ENCODE data around the gene GCHFR.
A peak's percentile ranks its signal among the peaks of the same experiment; 100 is the strongest.

Gene GCHFR

DNA sequence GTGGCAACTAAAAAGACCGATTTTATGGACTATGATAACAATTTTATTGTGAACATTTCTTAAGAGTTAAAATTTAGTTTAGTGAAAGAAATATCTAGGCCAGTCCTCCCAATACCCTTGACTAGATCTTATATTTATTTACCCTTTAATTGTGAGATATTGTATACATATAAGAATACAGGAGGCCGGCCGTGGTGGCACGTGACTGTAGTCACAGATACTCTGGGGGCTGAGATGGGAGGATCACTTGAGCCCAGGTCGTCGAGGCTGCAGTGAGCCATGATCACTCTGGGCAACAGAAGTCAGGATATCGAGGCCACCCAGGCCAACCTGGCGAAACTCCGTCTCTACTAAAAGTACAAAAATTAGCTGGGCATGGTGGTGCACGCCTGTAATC is 8.1 kb upstream of the GCHFR start:
- Histone ChIP-seq H3K27me3 (ENCODE audit: control insufficient read depth in 1 of 2, insufficient read depth in 2 of 2, low read length in 2 of 2) (no peaks in the 10 kb centered on the region), H3K27ac (ENCODE audit: low read depth, low read length) (peak overlapping the region; percentile 85), H3K9ac (ENCODE audit: low read length) (peak overlapping the region; percentile 58), H3K4me1 (ENCODE audit: insufficient read depth, low read length) (peaks cover 7% of the 10 kb centered on the region), H3K4me3 (ENCODE audit: low read depth in 1 of 2, low read length in 2 of 2) (peak overlapping the region; percentile 75 to 93), H3K36me3 (ENCODE audit: insufficient read depth, low read length) (peaks cover 12% of the 10 kb centered on the region), H3K9me3 (ENCODE audit: low read length) (no peaks in the 10 kb centered on the region)

DNA sequence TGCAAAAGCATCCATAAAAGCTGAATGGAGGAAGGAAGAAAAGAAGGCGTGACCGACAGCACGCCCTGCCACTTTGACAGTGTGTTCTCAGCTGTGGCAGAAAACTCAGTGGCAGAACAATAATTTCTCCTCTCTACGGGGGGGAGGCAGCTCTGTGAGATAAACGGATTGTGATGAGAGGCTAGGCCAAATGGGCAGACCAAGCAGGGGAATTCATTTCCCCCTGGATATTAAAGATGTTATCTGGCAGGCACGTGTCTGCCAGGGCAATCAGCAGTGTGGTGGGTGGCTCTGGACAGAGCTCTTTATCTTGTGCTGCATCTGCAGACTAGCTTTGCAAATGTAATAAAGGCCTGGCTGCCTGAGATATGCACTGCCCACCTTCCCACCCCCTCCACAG is 6.9 kb upstream of the GCHFR start:
- peaks cover 7% of the 10 kb centered on the region for H3K4me1 ChIP-seq (ENCODE audit: insufficient read depth, low read length)
- peaks cover under 1% of the 10 kb centered on the region for H3K36me3 ChIP-seq (ENCODE audit: insufficient read depth, low read length)
- H3K9ac ChIP-seq (ENCODE audit: low read length) = no peak overlapping the region
- H3K27ac ChIP-seq (ENCODE audit: low read depth, low read length) = no peak overlapping the region
- H3K9me3 ChIP-seq (ENCODE audit: low read length) = no peaks in the 10 kb centered on the region
- H3K27me3 ChIP-seq (ENCODE audit: control insufficient read depth in 1 of 2, insufficient read depth in 2 of 2, low read length in 2 of 2) = no peaks in the 10 kb centered on the region
- H3K4me3 ChIP-seq (ENCODE audit: low read depth in 1 of 2, low read length in 2 of 2) = no peak overlapping the region

DNA sequence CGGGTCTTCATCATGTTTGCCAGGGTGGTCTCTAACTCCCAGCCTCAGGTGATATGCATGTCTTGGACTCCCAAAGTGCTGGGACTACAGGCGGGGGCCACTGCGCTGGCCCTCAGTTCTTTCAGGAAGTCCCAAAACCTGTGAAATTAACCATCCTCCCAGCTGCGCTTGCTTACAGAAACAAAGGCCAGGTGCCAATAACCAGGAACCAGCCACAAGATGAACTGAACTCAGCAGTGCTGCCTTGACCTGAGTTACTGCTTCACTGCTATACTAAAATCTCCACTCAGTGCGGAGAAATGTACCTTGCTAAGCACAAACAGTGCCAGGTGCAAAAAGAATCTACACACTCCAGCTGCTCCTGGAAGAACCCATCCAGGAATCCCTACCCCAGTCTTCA is 3.9 kb upstream of the GCHFR start:
- Histone ChIP-seq H3K4me3 (ENCODE audit: low read depth in 1 of 2, low read length in 2 of 2) (no peak overlapping the region), H3K27me3 (ENCODE audit: control insufficient read depth in 1 of 2, insufficient read depth in 2 of 2, low read length in 2 of 2) (no peaks in the 10 kb centered on the region), H3K4me1 (ENCODE audit: insufficient read depth, low read length) (peaks cover 14% of the 10 kb centered on the region), H3K9me3 (ENCODE audit: low read length) (no peaks in the 10 kb centered on the region), H3K9ac (ENCODE audit: low read length) (no peak overlapping the region), H3K36me3 (ENCODE audit: insufficient read depth, low read length) (no peaks in the 10 kb centered on the region), H3K27ac (ENCODE audit: low read depth, low read length) (no peak overlapping the region)

DNA sequence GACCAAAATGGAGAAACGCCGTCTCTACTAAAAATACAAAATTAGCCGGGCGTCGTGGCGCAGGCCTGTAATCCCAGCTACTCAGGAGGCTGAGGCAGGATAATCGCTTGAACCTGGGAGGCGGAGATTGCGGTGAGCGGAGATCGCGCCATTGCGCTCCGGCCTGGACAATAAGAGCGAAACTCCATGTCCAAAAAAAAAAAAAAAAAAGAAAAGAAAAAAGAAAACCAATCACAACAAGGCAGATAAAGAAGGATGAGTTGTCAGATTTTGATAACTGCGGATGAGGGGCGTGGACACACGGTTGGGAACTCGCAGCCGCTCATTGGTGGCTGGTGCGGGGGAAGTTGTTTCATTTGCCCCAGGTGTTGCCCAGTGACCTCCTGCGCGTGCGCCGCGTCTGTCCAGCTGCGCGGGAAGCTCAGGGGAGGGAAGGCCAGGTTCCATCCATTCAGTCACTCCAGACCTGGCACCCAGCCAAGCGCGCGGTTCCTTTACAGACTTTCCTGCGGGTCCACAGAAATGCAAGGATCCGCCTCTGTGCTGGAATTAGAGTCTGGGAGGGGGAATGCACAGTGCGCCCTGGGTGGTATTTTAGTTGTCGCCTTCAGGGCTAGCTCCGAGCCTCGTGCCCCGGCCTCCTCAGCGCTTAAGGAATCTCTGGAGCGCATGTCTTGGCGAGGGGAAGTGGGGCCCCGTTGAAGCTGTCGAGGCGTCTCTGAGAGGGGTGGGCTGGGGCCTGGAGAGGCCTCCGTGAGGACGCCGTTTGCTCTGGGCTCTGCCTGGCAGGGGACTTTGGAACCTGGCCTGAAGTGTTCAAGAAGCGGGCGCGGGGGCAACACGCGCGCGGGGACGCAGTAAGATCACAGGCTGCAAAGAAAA is 708 bp upstream of the GCHFR start:
- H3K27me3 ChIP-seq (ENCODE audit: control insufficient read depth in 1 of 2, insufficient read depth in 2 of 2, low read length in 2 of 2) = no peaks in the 10 kb centered on the region
- H3K36me3 ChIP-seq (ENCODE audit: insufficient read depth, low read length) = no peaks in the 10 kb centered on the region
- peak overlapping the region; percentile 47 to 60 for H3K4me3 ChIP-seq (ENCODE audit: low read depth in 1 of 2, low read length in 2 of 2)
- H3K27ac ChIP-seq (ENCODE audit: low read depth, low read length) = peak overlapping the region; percentile 70
- no peaks in the 10 kb centered on the region for H3K9me3 ChIP-seq (ENCODE audit: low read length)
- H3K4me1 ChIP-seq (ENCODE audit: insufficient read depth, low read length) = peaks cover 14% of the 10 kb centered on the region
- H3K9ac ChIP-seq (ENCODE audit: low read length) = no peak overlapping the region

DNA sequence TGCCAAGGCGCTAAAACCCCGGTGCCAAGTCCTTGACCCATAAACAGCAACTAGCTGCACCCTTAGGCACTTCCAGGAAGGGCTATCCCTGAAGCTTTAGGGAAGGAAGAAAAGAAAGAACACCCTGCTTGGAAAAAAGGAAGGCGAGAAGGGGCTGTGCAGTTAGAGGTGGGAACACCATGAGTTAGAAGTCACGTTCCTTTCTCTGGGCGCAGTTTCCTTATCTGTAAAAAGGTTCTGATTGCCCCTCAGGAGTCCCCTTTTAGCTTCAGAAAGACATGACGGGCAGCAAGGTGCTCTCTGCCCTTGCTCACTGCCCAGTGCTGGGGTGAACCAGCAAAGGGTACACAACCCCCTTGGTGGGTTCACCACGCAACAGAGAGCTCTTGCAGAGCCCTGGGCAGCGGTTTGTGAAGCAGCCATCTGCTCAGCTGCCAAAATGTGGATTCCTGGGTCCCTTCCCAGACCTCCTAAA is 798 bp downstream of the GCHFR start:
- Histone ChIP-seq H3K27ac (ENCODE audit: low read depth, low read length) (peak overlapping the region; percentile 70), H3K9ac (ENCODE audit: low read length) (no peak overlapping the region), H3K4me3 (ENCODE audit: low read depth in 1 of 2, low read length in 2 of 2) (peak overlapping the region in 1 of 2 donors; percentile 60), H3K9me3 (ENCODE audit: low read length) (no peaks in the 10 kb centered on the region), H3K27me3 (ENCODE audit: control insufficient read depth in 1 of 2, insufficient read depth in 2 of 2, low read length in 2 of 2) (no peaks in the 10 kb centered on the region), H3K4me1 (ENCODE audit: insufficient read depth, low read length) (peaks cover 16% of the 10 kb centered on the region), H3K36me3 (ENCODE audit: insufficient read depth, low read length) (no peaks in the 10 kb centered on the region)

DNA sequence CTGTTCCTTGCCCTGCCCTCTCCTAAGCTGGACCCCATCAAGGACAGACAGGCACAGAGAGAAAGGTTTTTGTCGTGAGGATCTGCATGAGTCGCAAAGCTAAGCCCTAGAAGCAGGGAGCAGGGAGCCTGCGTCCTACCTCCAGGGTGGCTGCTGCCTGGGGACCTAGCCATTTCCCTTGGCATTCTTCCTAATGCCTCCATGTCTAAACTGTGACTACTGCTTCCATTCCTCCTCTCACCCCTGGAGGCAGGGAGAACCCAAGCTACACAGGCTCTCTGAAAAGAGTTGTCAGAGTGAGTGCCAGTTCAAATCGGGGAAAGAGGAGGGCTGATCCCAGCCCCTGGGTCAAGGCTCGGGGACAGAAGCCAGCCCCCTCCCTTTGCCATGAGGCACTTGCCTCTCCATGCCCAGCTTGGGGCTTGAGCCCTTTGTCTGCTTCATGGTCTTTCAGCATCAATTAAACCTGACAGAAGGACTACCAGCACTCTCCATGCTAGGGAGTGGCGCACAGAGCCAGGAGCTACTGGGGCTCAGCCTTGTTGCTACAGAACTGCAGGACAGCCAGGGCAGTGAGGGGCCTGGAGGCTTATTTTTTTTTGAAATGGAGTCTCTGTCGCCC is 2.4 kb downstream of the GCHFR start:
- H3K9ac ChIP-seq (ENCODE audit: low read length) = no peak overlapping the region
- H3K4me1 ChIP-seq (ENCODE audit: insufficient read depth, low read length) = peaks cover 18% of the 10 kb centered on the region
- H3K36me3 ChIP-seq (ENCODE audit: insufficient read depth, low read length) = peaks cover under 1% of the 10 kb centered on the region
- H3K27ac ChIP-seq (ENCODE audit: low read depth, low read length) = no peak overlapping the region
- no peak overlapping the region for H3K4me3 ChIP-seq (ENCODE audit: low read depth in 1 of 2, low read length in 2 of 2)
- H3K27me3 ChIP-seq (ENCODE audit: control insufficient read depth in 1 of 2, insufficient read depth in 2 of 2, low read length in 2 of 2) = no peaks in the 10 kb centered on the region
- H3K9me3 ChIP-seq (ENCODE audit: low read length) = no peaks in the 10 kb centered on the region

DNA sequence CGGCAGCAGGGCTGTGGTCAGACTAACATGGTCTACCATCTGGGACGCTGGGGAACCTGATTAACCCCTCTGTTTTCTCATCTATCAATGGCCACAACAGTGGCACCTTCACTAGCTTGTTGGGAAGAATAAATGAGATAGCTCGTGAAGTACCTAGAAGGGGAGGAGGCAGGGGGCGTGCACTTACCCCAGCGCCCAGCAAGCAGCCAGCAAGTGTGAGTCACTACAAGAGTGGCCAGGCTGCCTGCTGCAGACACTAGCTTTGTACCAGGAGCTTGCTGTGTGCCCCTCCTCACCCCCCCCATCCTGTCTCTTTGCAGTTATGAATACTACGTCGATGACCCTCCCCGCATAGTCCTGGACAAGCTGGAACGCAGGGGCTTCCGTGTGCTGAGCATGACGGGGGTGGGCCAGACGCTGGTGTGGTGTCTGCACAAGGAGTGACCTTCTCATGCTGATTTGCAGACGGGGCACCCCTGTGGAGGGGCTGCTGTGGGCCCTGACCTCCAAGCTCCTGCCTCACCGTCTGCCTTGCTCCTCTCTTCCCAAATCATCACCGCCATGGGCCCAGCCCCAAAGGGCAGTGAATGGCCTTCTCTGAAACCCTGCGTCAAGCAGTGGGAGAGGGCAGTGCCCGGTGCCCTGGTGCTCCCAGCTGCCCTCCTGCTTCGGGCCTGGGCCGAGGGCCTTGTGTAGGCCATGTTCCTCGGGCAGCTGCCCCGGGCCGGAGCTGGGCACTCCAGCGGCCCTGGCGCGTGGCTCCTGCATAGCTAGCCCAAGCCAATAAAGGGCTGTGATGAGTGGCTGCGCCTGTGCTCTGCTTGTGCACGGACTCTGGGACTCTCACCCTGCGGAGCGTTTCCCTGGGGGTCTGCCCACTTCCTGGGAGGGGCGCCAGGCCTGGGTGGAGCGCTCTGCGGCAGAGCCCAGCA is 3.3 kb downstream of the GCHFR start:
- Histone ChIP-seq H3K27me3 (ENCODE audit: control insufficient read depth in 1 of 2, insufficient read depth in 2 of 2, low read length in 2 of 2) (no peaks in the 10 kb centered on the region), H3K27ac (ENCODE audit: low read depth, low read length) (no peak overlapping the region), H3K9ac (ENCODE audit: low read length) (no peak overlapping the region), H3K4me3 (ENCODE audit: low read depth in 1 of 2, low read length in 2 of 2) (no peak overlapping the region), H3K36me3 (ENCODE audit: insufficient read depth, low read length) (peaks cover 9% of the 10 kb centered on the region), H3K9me3 (ENCODE audit: low read length) (no peaks in the 10 kb centered on the region), H3K4me1 (ENCODE audit: insufficient read depth, low read length) (peaks cover 18% of the 10 kb centered on the region)

DNA sequence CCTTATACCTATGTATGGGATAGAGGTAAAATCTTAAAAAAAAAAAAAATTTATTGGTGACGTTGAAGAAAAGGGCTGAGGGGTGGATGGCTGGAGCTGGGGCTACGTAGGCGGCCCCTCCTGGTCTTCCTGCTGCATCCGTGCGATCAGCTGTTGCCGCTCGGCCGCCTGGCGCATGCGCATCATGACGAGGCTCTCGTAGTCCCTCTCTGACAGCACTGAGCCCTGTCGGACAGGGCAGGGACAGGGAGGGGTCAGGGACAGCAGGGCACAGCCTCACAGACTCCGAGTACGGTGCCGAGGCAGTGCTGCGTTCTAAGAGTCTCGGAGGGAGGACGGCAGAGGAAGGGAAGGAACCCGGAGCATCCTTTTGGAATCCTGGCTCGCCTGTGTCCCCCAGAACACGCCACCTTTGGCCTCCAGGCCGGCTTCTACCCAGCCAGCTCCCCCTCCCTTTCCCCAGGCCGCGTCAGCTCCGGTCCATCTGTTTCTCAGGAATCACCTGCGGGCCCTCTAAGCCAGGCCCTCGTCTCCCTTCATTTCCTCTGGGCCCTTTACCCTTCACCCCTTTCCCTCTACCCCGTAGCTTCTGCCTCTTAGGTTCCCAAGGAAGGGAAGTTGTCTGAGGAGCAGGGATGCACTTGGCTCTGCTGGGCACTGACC is 4.1 kb downstream of the GCHFR start:
- Histone ChIP-seq H3K27me3 (ENCODE audit: control insufficient read depth in 1 of 2, insufficient read depth in 2 of 2, low read length in 2 of 2) (no peaks in the 10 kb centered on the region), H3K4me1 (ENCODE audit: insufficient read depth, low read length) (peaks cover 17% of the 10 kb centered on the region), H3K9me3 (ENCODE audit: low read length) (no peaks in the 10 kb centered on the region), H3K9ac (ENCODE audit: low read length) (no peak overlapping the region), H3K4me3 (ENCODE audit: low read depth in 1 of 2, low read length in 2 of 2) (no peak overlapping the region), H3K27ac (ENCODE audit: low read depth, low read length) (no peak overlapping the region), H3K36me3 (ENCODE audit: insufficient read depth, low read length) (peaks cover 15% of the 10 kb centered on the region)

DNA sequence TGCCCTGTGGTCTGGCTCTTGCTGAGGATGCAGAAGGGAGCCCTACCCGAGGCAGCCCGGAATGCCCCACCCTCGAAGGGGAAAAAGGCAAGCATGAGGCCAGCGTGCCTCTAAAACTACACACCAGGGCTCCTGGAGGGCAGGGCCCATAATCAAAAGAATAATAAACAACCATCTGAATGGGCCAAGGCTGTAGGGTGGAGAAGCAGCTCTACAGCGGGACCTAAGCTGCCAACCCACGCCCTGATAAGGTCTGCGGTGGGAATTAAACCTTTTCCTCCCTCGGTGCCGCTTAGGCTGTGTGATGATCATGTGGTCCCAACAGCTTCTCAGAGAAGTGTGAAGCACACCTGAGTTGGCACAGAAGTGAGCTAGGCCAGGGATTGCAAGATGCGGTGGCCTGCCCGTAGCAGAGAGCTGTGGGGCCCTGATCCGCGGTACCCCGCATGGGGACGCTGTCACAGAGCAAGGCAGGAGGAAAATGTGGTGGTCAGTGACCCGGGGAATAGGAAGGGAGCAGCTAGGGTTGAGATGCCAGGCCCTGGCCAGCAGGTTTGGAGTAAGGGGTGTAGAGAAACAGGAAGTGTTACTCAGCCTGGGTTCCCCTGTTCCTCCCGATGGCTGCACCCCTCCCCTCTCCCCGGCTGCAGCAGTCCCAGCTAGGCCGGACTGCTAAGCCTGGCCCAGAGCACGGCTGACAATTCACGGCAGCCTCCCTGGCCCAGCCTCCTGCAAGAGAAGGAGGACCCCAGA is 4.8 kb downstream of the GCHFR start:
- Histone ChIP-seq H3K4me3 (ENCODE audit: low read depth in 1 of 2, low read length in 2 of 2) (no peak overlapping the region), H3K27ac (ENCODE audit: low read depth, low read length) (no peak overlapping the region), H3K36me3 (ENCODE audit: insufficient read depth, low read length) (peaks cover 22% of the 10 kb centered on the region), H3K4me1 (ENCODE audit: insufficient read depth, low read length) (peaks cover 10% of the 10 kb centered on the region), H3K9ac (ENCODE audit: low read length) (no peak overlapping the region), H3K9me3 (ENCODE audit: low read length) (no peaks in the 10 kb centered on the region), H3K27me3 (ENCODE audit: control insufficient read depth in 1 of 2, insufficient read depth in 2 of 2, low read length in 2 of 2) (no peaks in the 10 kb centered on the region)

DNA sequence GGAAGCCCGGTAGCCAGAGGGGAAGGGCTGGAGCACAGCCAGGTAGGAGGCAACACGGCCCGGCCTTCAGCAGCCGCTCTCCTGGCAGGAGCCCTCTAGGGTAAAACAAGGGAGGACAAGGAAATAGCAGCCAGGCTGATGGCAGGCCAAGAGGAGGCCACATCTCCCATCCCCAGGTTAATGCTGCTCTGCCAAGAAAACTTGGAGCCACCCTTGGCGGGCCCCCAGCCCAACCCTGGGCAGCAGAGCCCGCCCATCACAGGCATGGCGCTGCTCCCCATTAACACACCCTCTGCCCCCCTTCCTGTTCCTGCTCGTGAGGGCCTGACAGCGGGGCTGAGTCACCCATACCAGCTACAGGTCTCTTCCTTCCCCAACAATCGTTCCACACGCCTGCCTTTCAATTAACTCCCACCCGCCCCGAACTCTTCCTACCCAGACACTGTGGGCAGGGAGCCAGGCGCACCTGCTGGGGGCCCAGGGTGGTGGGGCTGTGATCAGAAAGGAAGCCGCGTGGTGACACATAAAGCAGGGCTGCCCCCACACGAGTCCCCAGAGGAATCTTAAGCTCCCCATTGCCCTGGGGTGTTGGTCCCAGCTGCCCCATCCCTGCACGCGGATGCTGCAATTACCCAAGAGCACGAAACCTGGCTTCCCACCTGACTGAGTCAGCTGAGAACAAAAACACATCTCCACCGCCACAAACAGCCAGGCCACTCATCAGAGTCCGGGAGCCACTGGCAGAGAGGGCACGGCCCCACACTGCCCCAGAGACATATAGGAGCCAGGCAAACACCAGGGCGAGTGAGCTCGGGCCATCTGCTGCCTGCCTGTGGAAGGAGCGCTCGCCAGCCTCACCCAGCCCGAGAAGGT is 5.6 kb downstream of the GCHFR start, which contains the start of gene C15orf62:
Gene C15orf62 (plus strand): TSS at position 707 of the 873 bp plus-strand sequence. CDS start 516 bp downstream, outside the sequence.
- peaks cover 8% of the 10 kb centered on the region for H3K4me1 ChIP-seq (ENCODE audit: insufficient read depth, low read length)
- H3K4me3 ChIP-seq (ENCODE audit: low read depth in 1 of 2, low read length in 2 of 2) = no peak within 1 kb of the TSS
- H3K9ac ChIP-seq (ENCODE audit: low read length) = no peak within 1 kb of the TSS
- no peaks in the 10 kb centered on the region for H3K27me3 ChIP-seq (ENCODE audit: control insufficient read depth in 1 of 2, insufficient read depth in 2 of 2, low read length in 2 of 2)
- H3K27ac ChIP-seq (ENCODE audit: low read depth, low read length) = no peak within 1 kb of the TSS
- H3K9me3 ChIP-seq (ENCODE audit: low read length) = no peaks in the 10 kb centered on the region
- peaks cover 30% of the 10 kb centered on the region for H3K36me3 ChIP-seq (ENCODE audit: insufficient read depth, low read length)

Data from muscle layer of colon (tissue), 2 donors.